Daoy (cell line): ENCODE data around the gene TMEM51. TPM values are rescaled to one million over a fixed set of nuclear protein-coding genes. Genes with fewer than 3 reads are reported as not detected.

Experiments
- DNase-seq: peaks from one replicate; pipeline ENCODE4 v3.0.0-alpha.2; 2015; ENCODE audit warnings: low read depth
- total RNA-seq: library from RNA; depleted of rRNA; stranded (reverse); fragments of >200 nt; shearing (Covaris generic); gene quantifications from 2 replicates; pipeline ENCODE4 v1.2.3, GENCODE V29; 2014

TMEM51 gene
- total RNA-seq, 1 experiment from 2014 or later = 18.4 TPM

DNA sequence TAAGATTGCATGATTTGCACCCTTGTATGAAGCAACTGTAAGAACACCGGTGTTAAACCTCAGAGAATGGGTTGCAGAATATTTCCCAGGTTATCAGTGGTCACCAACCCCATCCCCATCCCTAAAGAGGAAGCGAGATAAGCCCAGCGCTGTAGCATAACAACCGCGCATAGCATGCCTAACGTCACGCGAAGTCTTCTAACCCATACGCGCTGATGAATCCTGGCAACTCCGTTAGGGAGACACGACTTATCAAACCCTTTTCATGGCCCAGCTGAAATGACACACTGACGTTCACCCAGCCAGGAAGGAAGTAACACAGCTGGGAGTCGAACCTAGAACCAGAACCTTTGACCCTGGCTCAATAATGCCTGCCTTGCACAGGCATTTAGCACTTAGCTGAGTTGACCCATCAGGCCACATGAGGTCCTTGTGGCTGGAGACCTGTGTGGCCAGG, 24.2 kb downstream of the TMEM51 start:
- no peak for DNase-seq

DNA sequence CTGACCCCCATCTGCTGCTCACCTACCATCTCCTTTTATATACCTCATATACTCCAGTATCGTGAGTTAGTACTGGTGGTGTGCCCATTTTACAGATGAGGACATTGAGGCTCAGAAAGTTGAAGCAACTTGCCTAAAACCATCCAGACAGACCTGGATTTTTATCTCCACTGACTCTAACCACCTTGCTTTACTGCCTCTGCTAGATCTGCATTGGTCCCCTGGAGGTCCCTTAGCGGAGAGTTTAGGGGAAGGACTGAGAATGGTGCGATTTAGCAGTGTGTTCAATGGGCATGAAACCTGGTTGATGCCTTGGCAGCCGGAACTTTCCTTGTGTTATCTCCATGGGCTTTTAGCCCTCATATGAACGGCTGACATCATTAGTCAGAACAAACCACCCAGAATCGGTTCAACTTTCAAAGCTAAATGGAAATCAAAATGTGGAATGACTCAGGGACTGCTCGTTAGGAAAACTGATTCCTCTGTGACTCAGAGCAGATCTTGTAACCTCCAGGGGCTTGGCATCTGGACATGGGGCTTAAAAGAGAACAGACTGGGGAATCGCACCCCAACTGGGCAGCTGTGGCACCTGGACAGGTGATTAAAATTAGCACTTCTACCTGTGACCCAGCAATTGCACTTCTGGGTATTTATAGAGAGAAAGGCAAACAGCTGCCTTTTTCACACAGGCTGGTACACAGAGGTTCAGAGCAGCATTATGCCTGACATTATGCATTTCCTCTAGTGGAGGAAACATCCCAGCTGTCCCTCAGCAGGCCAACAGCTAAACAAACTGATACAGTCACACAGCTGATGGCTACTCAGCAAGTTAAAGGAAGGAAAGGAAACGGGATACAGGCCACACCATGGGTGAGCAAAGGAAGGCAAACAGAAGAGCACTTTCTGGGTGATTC, 25.3 kb downstream of the TMEM51 start:
- peak; percentile 94 for DNase-seq

DNA sequence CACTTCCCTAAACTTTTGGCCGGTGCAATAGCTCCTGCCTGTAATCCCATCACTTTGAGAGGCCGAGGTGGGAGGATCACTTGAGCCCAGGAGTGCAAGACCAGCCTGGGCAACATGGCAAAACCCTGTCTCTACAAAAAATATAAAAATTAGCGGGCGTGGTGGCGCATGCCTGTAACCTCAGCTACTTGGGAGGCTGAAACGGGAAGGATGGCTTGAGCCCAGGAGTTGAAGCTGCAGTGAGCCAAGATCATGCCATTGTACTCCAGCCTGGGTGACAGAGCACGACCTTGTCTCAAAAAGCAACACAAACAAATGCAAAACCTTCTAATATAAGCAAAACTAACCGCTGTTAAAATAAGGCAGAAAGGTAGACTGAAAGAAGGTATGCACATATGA, 25.9 kb downstream of the TMEM51 start:
- no peak for DNase-seq

DNA sequence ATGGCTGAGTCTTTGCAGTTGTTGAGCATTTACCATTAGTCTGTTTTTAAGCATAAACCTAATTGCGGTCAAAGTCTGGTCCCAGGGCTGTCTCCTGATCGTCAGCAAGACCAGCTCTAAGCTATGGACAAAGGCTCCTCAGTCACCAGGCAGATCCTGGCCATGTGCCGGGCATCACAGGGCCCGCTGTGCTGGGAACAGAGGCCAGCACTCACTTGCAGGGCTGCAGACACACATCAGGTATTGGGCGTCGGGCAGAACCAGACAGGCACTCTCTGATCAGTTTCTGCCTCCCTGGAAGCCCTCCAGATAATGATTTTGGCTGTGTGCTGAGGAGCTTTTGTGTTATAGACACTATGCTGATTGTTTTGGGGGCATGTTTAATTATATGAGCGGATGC, 26.6 kb downstream of the TMEM51 start:
- no peak for DNase-seq

DNA sequence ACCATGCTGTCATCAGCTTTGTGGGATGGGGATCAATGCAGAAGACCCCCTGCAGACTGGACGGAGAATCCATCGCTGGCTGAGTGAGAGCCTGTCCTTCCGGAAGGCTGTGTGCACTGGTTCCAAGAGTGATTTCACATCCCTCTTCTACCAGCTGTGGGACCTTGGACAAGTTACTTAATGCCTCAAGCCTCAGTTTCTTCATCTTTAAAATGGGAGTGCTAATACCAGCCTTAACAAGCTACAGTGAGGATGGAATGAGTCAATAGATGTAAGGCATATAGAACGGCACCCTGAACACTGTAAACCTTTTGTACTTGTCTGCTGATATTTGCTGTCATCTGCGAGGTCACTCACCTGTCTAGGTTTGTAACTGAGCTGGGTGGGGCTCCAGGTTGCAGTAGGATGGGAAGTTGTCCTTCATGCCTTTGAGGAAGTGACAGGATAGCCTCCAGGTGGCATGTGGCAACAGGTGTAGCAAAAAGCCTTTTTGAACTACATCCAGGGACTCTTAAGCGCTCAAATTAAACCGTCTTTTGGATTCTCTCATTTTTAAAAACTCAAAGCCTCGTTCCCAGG, 27.5 kb downstream of the TMEM51 start:
- no peak for DNase-seq

DNA sequence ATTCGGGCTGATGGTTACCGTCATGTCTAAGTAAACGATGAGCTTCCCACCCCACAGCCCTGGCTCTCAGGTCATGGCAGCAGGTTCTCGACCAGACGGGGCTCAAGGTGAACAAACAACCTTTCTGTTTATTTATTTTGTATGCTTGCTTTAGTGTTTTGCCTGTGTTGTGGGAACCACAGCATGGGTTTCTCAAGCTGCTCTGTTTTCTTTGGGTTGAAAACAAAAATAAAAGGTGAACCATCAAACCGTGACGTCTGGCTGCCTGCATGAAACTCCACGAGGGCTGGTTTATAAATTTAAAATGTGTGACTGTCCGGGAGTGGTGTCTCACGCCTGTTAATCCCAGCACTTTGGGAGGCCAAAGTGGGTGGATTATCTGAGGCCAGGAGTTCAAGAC, 28.0 kb downstream of the TMEM51 start:
- no peak for DNase-seq

DNA sequence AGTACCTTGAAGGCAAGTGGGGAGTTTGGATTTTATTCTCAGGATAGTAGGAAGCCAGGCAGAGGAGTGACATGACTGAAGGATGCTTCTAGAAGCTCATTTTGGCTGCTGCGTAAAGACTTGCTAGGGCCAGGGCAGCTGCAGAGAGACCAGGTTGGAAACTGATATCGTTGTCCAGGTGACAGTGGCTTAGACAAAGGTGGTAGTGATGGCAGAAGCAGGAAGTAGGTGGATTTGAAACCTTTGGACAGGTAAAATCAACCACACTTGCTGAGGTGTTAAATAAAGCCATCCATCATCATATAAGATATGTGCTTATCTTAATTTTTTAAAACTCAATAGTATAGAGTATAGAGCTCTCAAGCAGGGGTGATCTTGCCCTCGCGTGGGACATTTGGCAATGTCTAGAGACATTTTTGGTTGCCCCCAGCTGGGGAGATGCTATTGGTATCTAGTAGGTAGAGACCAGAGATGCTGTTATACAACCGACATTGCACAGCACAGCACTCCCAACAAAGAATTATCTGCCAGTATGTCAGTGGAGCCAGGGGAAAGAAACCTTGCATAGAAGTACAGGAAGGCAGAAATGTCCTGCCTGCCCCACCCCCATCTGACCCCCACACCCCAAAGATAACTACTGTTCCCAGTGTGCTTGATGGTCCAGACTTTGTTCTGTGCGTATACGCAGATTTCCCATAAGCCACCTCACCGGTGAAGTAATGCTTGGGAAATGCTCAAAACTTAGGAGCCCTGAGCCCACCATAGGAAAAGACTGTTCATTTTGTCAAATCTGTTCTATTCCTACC, 31.1 kb downstream of the TMEM51 start:
- no peak for DNase-seq

DNA sequence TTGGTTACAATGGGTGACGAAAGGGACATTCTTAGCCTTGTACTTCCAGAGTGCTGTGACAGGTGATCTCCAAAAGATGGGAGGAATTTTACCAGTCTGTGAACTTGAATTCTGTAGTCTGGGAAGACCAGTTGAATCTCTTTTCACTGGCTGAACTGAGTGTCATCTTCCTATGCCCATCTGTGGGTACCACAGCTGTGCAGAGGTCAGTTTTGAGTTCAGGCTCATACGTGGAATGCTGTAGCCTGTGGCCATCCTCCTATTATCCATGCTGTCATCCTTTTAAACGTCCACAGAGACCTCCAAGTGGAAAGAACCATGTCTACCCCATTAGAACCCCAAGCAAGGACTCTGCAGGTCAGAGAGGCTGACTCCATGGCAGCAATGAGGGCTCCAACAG, 32.1 kb downstream of the TMEM51 start:
- no peak for DNase-seq

DNA sequence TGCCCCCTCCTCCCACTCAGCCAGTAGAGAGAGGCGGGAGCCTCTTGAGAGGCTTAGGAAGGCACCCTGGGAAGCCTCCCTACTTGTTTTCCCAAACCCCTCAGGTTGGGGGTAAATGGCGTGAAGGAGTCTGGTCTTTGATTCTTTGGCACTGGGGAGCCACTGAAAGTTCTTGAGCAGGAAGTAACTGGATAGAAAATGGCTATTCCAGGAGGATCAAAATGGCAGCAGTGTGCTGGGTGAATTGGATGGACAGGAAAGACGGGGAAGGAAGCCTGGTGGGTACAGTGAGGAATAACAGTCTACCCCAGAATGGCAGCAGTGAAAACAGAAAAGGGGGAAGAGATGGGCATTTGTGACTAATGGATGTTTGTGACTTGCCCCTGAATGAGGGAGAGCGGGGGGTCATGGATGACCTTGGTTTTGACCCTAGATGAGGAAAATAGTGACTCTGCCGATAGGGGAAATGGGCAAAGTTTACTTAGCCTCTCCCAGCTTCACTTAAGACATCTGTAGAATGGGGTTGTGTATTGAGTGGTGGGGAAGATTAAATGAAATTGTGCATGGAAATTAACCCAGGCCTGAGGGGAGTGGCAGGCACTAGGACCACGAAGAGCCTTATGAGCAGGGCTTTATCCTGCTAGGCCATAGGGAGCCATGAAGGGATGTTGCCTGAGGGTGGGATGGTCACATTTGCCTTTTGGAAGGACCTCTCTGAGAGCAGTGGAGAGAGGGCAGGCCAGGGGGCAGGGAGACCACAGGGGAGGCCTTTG, 32.7 kb downstream of the TMEM51 start:
- no peak for DNase-seq

DNA sequence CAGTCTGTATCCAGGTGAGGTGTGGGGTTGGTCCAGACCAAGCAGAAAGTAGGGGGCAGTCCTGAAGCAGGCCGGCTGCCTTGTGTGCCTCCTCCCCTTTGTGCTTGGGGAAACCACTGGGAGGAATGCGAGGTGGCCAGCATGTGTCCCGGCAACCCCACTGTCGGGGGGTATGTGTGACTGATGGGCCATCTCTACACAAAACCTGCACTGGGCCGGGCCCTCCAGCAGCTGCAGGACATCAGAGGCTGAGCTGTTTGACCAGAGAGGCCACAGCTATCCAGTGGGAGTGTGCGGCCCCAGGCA, 33.3 kb downstream of the TMEM51 start:
- DNase-seq = no peak

DNA sequence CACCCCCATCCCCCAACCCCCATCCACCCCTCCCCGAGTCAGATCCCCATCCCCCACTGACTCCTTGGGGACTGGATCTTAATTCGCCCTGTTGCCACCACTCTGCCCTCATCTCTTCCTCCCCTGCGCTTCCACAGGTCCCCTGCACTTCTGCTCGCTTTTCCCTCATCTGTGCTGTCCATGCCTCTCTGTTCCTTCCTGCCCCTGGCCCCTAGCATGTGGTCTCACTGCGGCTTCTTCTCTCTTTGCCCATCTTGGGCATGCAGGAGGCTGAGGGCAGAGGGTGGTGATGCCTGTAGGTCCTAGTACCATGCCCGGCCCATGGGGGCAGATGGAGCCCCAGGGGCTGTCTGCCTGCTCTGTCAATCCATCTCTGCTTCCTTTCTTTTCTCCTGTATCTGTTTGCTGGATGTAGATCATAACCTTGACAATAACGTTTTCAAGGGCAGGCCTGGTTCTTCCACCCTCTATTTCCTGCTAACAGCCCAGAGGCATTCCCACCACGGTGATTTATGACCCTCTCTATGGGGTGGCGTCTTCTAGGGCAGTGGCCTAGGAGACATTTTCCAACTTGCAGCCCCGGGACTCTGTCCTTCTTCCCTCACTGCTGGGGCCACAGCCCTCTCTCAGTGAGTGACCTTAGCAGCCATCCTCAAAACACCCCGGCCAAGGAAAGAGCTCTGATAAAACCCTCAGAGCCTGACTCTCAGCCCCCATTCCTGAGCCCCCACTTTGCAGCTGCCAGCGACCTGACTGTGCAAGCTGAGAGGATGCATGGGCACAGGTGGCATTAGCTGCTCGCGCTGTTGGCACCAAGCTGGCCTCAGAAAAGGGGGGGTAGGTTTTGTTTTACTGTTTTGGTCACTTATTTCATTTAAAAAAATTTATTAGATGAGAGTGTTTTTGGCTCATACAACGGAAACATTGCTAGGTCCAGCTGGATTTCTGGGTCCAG, 33.9 kb downstream of the TMEM51 start:
- DNase-seq = no peak

DNA sequence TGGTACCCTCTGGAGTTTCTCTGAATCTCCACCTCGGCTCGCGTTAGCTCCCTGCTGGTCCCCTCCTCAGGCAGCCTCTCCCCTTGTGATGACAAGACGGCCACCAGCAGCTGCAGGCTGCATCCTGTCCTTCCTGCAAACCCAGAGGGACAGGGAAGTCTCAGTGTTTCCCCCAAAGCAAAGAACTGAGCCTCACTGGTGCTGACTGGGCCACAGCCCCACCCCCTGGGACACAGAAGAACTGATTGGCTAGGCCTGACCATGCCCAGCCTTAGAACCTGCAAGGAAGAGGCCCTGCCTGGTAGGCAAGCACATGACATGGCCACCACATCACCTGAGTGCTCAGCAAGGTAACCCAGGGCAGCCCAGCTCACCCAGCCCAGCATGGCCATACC, 34.6 kb downstream of the TMEM51 start:
- peak; percentile 24 for DNase-seq

DNA sequence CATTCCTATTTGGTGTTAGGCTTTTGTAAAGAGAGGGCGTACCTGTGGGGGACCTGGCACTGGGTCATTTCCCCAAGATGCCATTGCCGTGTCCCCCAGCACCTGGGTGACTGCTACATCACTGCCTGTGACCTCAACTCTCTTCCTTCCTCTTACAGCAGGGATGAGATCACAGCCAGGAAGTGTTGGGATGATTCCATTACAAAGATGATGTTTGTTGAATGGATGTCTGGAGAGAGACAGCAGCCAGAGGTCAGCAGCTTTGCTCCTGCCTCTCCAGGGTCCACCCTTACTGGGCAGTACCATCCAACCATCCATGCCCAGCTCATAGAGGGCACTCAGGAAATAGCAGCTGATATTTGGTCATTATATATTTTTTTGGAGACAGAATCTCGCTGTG, 35.1 kb downstream of the TMEM51 start:
- peak; percentile 43 for DNase-seq

DNA sequence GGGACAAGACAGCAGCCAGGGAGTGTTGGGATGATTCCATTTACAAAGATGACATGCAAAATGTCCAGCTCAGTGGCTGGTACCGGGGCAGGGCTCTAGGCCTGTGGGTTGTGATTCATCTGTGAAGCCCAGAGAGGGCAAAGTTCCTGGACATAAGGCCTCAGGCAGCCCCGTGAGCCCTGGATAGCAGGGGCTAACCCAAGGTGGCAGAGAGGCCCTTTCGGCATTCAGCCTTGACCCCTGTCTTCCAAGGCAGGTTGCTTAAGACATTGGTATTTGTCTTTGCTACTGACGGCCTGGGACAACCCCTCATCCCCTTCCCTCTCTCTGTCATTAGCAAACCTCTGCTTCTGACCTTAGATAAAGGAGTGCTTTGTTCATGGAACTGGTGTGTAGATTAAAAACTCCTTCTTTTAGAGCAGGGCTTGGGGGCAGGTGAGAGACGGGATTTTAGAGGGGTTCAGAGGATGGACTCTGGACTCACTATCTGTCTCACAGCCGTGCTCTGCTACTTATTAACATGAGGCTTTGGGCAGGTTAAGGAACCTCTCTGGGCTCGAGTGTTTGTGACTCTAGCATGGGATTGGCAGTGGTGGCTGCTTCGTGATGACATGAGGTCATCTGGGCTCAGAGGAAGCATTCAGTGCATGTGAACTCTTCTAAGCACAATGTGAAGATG, 36.3 kb downstream of the TMEM51 start:
- DNase-seq = no peak

DNA sequence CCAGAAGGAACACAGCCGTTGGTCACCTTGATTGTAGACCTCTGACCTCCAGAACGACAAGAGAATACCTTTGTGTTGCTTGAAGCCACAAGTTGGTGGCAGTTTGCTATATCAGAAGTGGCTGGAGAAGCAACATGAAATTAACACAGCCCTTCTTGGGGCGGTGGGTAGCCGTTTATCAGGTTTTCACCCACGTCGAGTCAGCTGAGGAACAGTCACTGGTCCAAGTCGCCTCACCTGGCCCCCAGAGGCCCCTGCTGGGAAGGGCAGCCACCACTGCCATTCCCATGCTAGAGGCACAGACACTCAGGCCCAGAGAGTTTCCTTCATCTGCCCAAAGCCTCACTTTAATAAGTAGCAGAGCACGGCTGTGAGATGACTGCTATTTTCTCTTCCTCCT, 37.7 kb downstream of the TMEM51 start:
- no peak for DNase-seq

DNA sequence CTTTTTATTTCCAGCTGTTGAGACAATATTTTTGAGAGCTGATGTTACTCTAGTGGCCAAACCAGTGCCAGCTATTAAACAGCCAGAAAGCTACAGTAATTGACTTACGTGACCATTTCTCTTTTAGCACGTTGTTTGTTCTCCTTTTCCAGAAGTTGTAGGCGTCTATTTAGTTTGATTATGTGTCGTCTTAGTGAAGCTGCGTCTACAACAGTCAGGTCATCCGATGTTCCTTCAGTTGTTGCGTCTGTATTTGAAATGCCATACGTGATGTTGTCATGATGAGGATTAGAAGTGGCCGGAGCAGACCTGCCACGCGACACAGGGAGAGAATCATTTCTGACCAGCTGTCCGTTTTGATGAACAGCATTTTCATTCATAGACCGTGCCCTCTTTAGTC, 38.2 kb downstream of the TMEM51 start:
- no peak for DNase-seq

DNA sequence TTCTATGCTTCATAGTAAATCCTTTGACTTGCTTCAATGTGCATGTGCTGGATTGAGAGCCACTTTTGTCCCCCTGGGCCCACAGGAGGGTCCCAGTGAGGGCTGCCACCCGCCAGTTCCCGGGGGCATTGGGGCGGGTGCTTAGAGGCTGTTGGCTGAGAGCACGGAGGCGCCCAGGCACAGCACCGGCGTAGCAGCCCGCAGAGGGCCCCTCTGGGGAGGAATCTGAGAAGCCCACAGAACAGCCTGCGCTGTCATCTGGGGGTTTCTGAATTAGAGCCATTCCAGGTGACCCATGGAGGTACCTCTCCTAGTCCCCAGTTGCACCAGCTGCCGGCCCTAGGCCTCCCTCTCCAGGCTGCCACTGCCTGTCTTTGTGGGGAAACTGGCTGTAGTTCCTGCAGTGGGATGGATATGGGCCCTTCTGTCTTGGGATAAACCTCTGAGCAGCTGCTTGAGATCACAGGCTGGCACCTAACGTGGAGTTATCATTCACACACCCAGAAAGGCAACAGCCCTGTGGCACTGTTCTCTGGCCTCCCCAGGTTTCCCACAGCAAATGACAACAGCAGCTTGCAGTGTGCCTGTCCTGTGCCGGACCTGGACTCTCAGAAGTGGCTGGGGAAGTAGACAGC, 39.5 kb downstream of the TMEM51 start:
- DNase-seq = no peak

DNA sequence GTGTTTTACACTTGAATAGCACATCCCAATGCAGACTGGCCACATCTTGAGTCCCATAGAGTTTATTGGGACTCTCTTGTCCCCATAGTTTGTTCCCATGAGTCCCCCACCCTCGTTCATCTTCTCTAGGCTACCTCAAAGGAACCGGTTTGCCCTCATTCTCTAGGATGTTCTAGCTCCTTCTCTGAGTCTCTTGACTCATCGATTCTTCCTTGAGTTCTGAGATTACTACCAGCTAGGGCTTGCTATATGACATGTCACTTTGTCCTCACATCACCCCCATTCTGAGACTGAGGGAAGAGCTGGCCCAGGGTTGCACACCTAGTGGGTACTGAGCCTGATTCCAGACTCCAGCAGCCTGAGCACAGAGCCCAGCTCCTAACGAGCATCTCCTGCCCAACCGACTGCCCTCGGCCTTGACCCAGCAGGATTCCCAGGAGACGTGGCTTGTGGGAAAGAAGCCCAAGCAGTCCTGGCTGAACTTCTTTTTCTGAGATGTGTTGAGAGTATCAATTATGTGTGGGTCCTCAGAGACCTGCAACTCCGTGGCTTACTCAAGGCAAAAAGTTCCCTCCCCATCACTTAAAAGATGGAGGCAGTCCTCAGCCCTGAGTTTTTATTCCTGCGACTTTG, 42.0 kb downstream of the TMEM51 start:
- DNase-seq = no peak

DNA sequence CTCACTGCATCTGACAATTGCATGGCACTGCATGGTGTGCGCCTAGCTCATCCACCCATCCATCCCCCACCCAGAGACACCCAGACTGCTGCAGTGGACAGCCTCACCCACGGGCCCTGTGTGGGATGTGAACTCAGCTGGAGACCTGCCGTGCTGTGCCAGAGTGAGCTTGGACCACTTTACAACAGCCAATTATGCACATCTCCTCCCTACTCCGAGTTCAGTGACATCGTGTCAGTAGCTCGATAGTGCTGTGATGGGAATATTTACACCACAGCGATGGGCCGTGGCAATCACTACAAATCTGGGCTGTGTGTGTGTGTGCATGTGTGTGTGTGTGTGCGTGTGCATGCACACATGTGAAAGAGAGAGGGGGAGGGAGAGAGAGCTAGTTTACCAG, 42.5 kb downstream of the TMEM51 start:
- no peak for DNase-seq
